ENCODE data around the gene AKR1D1. TPM values are rescaled to one million over a fixed set of nuclear protein-coding genes. Genes with fewer than 3 reads are reported as not detected.

Gene AKR1D1
- total and polyA plus RNA-seq, 2 donors (not counting 3 experiments of a cell fraction or from before 2014, with no cell fraction given): not detected

DNA sequence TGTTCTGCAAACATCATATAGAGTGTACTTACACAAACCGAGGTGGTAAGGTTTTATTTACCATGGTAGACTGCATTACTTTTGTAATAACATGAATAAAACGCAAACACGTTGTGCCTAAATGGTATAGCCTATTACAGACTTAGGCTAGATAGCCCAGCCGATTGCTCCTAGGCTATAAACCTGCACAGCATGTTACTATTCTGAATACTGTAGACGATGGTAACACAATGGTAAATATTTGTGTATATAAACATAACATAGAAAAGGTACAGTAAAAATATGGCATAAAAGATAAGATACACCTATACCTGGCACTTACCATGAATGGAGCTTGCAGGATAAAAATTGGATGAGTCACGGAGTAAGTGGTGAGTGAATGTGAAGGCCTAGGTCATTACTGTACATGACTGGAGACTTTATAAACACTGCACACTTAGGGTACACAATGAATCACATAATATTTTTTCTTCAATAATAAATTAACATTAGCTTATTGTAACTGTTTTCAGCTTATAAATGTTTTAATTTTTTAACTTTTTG lies 16.3 kb downstream of the AKR1D1 start:
- Histone ChIP-seq H4K20me1 (replicated peaks; ENCODE audit: control insufficient read depth, extremely low read depth, insufficient read depth, low read length) (no peaks in the 10 kb centered on the region), H3K79me2 (ENCODE audit: control insufficient read depth, insufficient read depth, low read length) (no peaks in the 10 kb centered on the region), H3K27me3 (ENCODE audit: control insufficient read depth in 2 of 2, insufficient read depth in 2 of 2, low read length in 2 of 2) (no peaks in the 10 kb centered on the region), H3K9ac (replicated peaks; ENCODE audit: extremely low read depth, insufficient read depth, low read length) (no peak overlapping the region), H3K4me1 (ENCODE audit: control insufficient read depth, extremely low read depth, insufficient read depth, low read length) (no peaks in the 10 kb centered on the region), H3K27ac (ENCODE audit: insufficient read depth, low read depth, low read length) (no peak overlapping the region), H3K4me3 (replicated peaks in 1 of 3; ENCODE audit: insufficient read depth in 1 of 3, low read depth in 1 of 3, low read length in 3 of 3) (no peak overlapping the region), H3K4me2 (ENCODE audit: insufficient read depth, low read length) (no peak overlapping the region), H2AFZ (ENCODE audit: low read depth, low read length) (no peak overlapping the region), H3K36me3 (ENCODE audit: control insufficient read depth in 2 of 2, extremely low read depth in 1 of 2, insufficient read depth in 2 of 2, low read length in 2 of 2) (no peaks in the 10 kb centered on the region), H3K9me1 (replicated peaks; ENCODE audit: control insufficient read depth, extremely low read depth, insufficient read depth, low read length) (no peaks in the 10 kb centered on the region), H3K9me3 (replicated peaks; ENCODE audit: control insufficient read depth, insufficient read depth, low read length) (no peaks in the 10 kb centered on the region)
- no TSS peak for BruUV-seq (replicated peaks)
- TF ChIP-seq, protein P1, sequence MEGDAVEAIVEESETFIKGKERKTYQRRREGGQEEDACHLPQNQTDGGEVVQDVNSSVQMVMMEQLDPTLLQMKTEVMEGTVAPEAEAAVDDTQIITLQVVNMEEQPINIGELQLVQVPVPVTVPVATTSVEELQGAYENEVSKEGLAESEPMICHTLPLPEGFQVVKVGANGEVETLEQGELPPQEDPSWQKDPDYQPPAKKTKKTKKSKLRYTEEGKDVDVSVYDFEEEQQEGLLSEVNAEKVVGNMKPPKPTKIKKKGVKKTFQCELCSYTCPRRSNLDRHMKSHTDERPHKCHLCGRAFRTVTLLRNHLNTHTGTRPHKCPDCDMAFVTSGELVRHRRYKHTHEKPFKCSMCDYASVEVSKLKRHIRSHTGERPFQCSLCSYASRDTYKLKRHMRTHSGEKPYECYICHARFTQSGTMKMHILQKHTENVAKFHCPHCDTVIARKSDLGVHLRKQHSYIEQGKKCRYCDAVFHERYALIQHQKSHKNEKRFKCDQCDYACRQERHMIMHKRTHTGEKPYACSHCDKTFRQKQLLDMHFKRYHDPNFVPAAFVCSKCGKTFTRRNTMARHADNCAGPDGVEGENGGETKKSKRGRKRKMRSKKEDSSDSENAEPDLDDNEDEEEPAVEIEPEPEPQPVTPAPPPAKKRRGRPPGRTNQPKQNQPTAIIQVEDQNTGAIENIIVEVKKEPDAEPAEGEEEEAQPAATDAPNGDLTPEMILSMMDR (IDR thresholded peaks at IDR 0.05; ENCODE audit: extremely low read depth in 1 of 2, insufficient read depth in 1 of 2, low read depth in 1 of 2, low read length in 2 of 2): no peak
- TF ChIP-seq GATA2 (IDR thresholded peaks at IDR 0.05; ENCODE audit: insufficient read depth, insufficient read length, low read depth, low read length) (no peak), POLR2A (IDR thresholded peaks at IDR 0.05; ENCODE audit: low read depth, low read length) (no peak), FOS (IDR thresholded peaks at IDR 0.05; ENCODE audit: borderline replicate concordance, insufficient read depth, low read length) (no peak)
- TF ChIP-seq, protein P2, sequence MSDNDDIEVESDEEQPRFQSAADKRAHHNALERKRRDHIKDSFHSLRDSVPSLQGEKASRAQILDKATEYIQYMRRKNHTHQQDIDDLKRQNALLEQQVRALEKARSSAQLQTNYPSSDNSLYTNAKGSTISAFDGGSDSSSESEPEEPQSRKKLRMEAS (IDR thresholded peaks at IDR 0.05; ENCODE audit: insufficient read depth, insufficient read length): no peak
- intact Hi-C loops (cut with micrococcal nuclease): no loop called here
- POLR2A ChIA-PET: no interaction called here
- FAIRE-seq: no peak
- dilution Hi-C loops (cut with MboI; ENCODE audit: extremely low pct_ligation_motif_present, low sequenced_read_pairs): no loop called here
- DNase-seq (ENCODE audit: low read depth, low spot score): no peak
- CTCF ChIA-PET: interaction anchor here (1.5 kb wide), 1 partner anchor 646 kb away, joined by 5 read pairs; no protein-coding TSS in a partner anchor
